GM21423 (cell line): ENCODE measurements around the gene SLC25A6.
"Not testable (repeated sequence)": the region's sequence is repeated elsewhere in the genome, so short reads cannot be mapped to it uniquely, and the experiment has no call there.

Source experiments
- ATAC-seq: cut with Tn5 transposase; IDR thresholded peaks from one replicate; pipeline ENCODE4 v1.9.1; 2021; ENCODE audit warnings: mild to moderate bottlenecking, moderate library complexity; ENCODE audit not compliant: unreplicated experiment

The SLC25A6 gene

GRCh38 chrX:1391707-1392375, at the start of gene SLC25A6:
TSS of gene SLC25A6 (minus strand) at chrX:1392113. CDS start at chrX:1392009, 104 bp downstream.
- ATAC-seq = peak; percentile 91

- no peak for ATAC-seq
These were observed 48.6 kb upstream of the SLC25A6 start for GRCh38 chrX:1440506-1440905.

GRCh38 chrX:1435241-1435895, 43.5 kb upstream of the SLC25A6 start:
- no peak for ATAC-seq

- ATAC-seq = no peak
These were observed 42.9 kb upstream of the SLC25A6 start for GRCh38 chrX:1434871-1435240.

GRCh38 chrX:1433646-1434357, 41.9 kb upstream of the SLC25A6 start:
- ATAC-seq = no peak

- no peak for ATAC-seq
These were observed 38.5 kb upstream of the SLC25A6 start for GRCh38 chrX:1430451-1430850.

- ATAC-seq = no peak
These were observed 35.8 kb upstream of the SLC25A6 start for GRCh38 chrX:1427756-1428155.

GRCh38 chrX:1426321-1426720, 34.4 kb upstream of the SLC25A6 start:
- not testable (repeated sequence) for ATAC-seq

- no peak for ATAC-seq
These were observed 33.5 kb upstream of the SLC25A6 start for GRCh38 chrX:1425381-1425780.

- ATAC-seq = no peak
These were observed 32.4 kb upstream of the SLC25A6 start for GRCh38 chrX:1424147-1424851.

- ATAC-seq = no peak
These were observed 31.3 kb upstream of the SLC25A6 start for GRCh38 chrX:1423215-1423614.

- ATAC-seq = no peak
These were observed 30.2 kb upstream of the SLC25A6 start for GRCh38 chrX:1422135-1422465.

- ATAC-seq = no peak
These were observed 29.7 kb upstream of the SLC25A6 start for GRCh38 chrX:1421433-1422134.

- no peak for ATAC-seq
These were observed 28.5 kb upstream of the SLC25A6 start for GRCh38 chrX:1420371-1420770.

- no peak for ATAC-seq
These were observed 27.8 kb upstream of the SLC25A6 start for GRCh38 chrX:1419545-1420355.

GRCh38 chrX:1418901-1419544, 27.1 kb upstream of the SLC25A6 start:
- no peak for ATAC-seq

GRCh38 chrX:1417921-1418771, 26.2 kb upstream of the SLC25A6 start:
- ATAC-seq = no peak

- ATAC-seq = no peak
These were observed 25.2 kb upstream of the SLC25A6 start for GRCh38 chrX:1416965-1417760.
